Measurements from ENCODE around the gene FASTKD3. TPM values are rescaled to one million over a fixed set of nuclear protein-coding genes. Genes with fewer than 3 reads are reported as not detected.

Gene FASTKD3
- total and polyA plus RNA-seq, 4 donors = 6.3 to 11.3 (median 9.5) TPM

- H3K27ac ChIP-seq (ENCODE audit: low read depth in 1 of 2, low read length in 2 of 2) = no peak overlapping the region
- peaks cover 0 to 4% (median 2%) of the 10 kb centered on the region in 4 donors for H3K4me1 ChIP-seq (ENCODE audit: control insufficient read depth in 4 of 4, insufficient read depth in 4 of 4, low read length in 3 of 4)
- no peak for TF ChIP-seq CTCF (IDR thresholded peaks at IDR 0.05; ENCODE audit: low read depth, low read length, missing input control)
- 93% methylated on average over 2 of the region's 2 CpGs for WGBS
- no peak for DNase-seq (ENCODE audit: low spot score)
- H3K36me3 ChIP-seq (ENCODE audit: control insufficient read depth in 4 of 4, insufficient read depth in 3 of 4, low read depth in 1 of 4, low read length in 3 of 4) = peaks cover 0 to 4% (median 1%) of the 10 kb centered on the region in 4 donors
- peaks cover 0 to 3% (median 2%) of the 10 kb centered on the region in 4 donors for H3K9me3 ChIP-seq (ENCODE audit: control insufficient read depth in 4 of 4, low read length in 3 of 4)
- H3K27me3 ChIP-seq (ENCODE audit: control insufficient read depth in 4 of 4, insufficient read depth in 4 of 4, low read length in 3 of 4) = no peaks in the 10 kb centered on the region
- no peak overlapping the region for H3K9ac ChIP-seq (ENCODE audit: low read depth in 1 of 2, low read length in 2 of 2)
- H3K4me3 ChIP-seq (ENCODE audit: low read depth in 1 of 3, low read length in 3 of 3) = no peak overlapping the region
Measured at GRCh38 chr5:7910738-7911428, 42.1 kb upstream of the FASTKD3 start.

DNA sequence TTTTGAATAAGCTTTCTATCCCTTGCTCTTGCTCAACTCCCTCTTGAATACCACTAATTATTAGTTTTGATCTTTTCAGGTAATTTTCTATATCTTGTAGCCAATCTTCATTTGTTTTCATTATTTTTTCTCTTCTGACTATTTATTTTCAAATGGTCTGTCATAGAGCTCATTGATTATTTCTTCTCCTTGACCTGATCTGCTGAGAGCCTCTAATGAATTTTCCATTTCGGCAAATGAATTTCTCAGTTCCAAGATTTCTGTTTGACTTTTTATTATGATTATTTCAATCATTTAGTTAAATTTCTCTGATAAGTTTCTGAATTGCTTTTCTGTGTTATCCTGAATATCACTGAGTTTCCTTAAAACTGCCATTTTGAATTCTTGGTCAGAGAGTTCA is 39.5 kb upstream of the FASTKD3 start:
- H3K27me3 ChIP-seq (ENCODE audit: control insufficient read depth in 4 of 4, insufficient read depth in 4 of 4, low read length in 3 of 4) = no peaks in the 10 kb centered on the region
- peaks cover 0 to 4% (median 2%) of the 10 kb centered on the region in 4 donors for H3K36me3 ChIP-seq (ENCODE audit: control insufficient read depth in 4 of 4, insufficient read depth in 3 of 4, low read depth in 1 of 4, low read length in 3 of 4)
- 98% methylated on average over 1 of the region's 1 CpG for WGBS
- no peak overlapping the region for H3K4me3 ChIP-seq (ENCODE audit: low read depth in 1 of 3, low read length in 3 of 3)
- H3K9me3 ChIP-seq (ENCODE audit: control insufficient read depth in 4 of 4, low read length in 3 of 4) = peaks cover 0 to 3% (median 2%) of the 10 kb centered on the region in 4 donors
- H3K9ac ChIP-seq (ENCODE audit: low read depth in 1 of 2, low read length in 2 of 2) = no peak overlapping the region
- TF ChIP-seq NR2F2 (IDR thresholded peaks at IDR 0.05) = no peak
- TF ChIP-seq RXRA (IDR thresholded peaks at IDR 0.05) = no peak
- no peak for TF ChIP-seq GABPA (IDR thresholded peaks at IDR 0.05 in 1 of 2, conservative IDR thresholded peaks at IDR 0.05 in 1 of 2)
- TF ChIP-seq, protein P1, sequence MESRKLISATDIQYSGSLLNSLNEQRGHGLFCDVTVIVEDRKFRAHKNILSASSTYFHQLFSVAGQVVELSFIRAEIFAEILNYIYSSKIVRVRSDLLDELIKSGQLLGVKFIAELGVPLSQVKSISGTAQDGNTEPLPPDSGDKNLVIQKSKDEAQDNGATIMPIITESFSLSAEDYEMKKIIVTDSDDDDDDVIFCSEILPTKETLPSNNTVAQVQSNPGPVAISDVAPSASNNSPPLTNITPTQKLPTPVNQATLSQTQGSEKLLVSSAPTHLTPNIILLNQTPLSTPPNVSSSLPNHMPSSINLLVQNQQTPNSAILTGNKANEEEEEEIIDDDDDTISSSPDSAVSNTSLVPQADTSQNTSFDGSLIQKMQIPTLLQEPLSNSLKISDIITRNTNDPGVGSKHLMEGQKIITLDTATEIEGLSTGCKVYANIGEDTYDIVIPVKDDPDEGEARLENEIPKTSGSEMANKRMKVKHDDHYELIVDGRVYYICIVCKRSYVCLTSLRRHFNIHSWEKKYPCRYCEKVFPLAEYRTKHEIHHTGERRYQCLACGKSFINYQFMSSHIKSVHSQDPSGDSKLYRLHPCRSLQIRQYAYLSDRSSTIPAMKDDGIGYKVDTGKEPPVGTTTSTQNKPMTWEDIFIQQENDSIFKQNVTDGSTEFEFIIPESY (IDR thresholded peaks at IDR 0.05) = no peak
- no peak for TF ChIP-seq YY1 (IDR thresholded peaks at IDR 0.05)
- TF ChIP-seq FOXA1 (IDR thresholded peaks at IDR 0.05) = no peak
- TF ChIP-seq, protein P2, sequence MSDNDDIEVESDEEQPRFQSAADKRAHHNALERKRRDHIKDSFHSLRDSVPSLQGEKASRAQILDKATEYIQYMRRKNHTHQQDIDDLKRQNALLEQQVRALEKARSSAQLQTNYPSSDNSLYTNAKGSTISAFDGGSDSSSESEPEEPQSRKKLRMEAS (IDR thresholded peaks at IDR 0.05) = no peak
- DNase-seq (ENCODE audit: low spot score) = no peak
- no peak overlapping the region for H3K27ac ChIP-seq (ENCODE audit: low read depth in 1 of 2, low read length in 2 of 2)
- peaks cover 3 to 5% (median 4%) of the 10 kb centered on the region in 4 donors for H3K4me1 ChIP-seq (ENCODE audit: control insufficient read depth in 4 of 4, insufficient read depth in 4 of 4, low read length in 3 of 4)

- no peak for DNase-seq (ENCODE audit: low spot score)
- Histone ChIP-seq H3K4me3 (ENCODE audit: low read depth in 1 of 3, low read length in 3 of 3) (no peak overlapping the region), H3K36me3 (ENCODE audit: control insufficient read depth in 4 of 4, insufficient read depth in 3 of 4, low read depth in 1 of 4, low read length in 3 of 4) (peaks cover 2 to 8% (median 4%) of the 10 kb centered on the region in 4 donors), H3K4me1 (ENCODE audit: control insufficient read depth in 4 of 4, insufficient read depth in 4 of 4, low read length in 3 of 4) (peaks cover 3 to 5% (median 4%) of the 10 kb centered on the region in 4 donors), H3K9me3 (ENCODE audit: control insufficient read depth in 4 of 4, low read length in 3 of 4) (peaks cover 0 to 3% (median 2%) of the 10 kb centered on the region in 4 donors), H3K9ac (ENCODE audit: low read depth in 1 of 2, low read length in 2 of 2) (no peak overlapping the region), H3K27ac (ENCODE audit: low read depth in 1 of 2, low read length in 2 of 2) (no peak overlapping the region), H3K27me3 (ENCODE audit: control insufficient read depth in 4 of 4, insufficient read depth in 4 of 4, low read length in 3 of 4) (no peaks in the 10 kb centered on the region)
- 100% methylated on average over 1 of the region's 1 CpG for WGBS
- TF ChIP-seq RAD21 (IDR thresholded peaks at IDR 0.05) = no peak
- TF ChIP-seq TAF1 (conservative IDR thresholded peaks at IDR 0.05) = no peak
- TF ChIP-seq CTCF (IDR thresholded peaks at IDR 0.05; ENCODE audit: low read depth, low read length, missing input control) = no peak
- TF ChIP-seq, protein P1 (IDR thresholded peaks at IDR 0.05) = no peak
- no peak for TF ChIP-seq HNF4G (IDR thresholded peaks at IDR 0.05)
- no peak for TF ChIP-seq NR2F2 (IDR thresholded peaks at IDR 0.05)
- TF ChIP-seq SP1 (IDR thresholded peaks at IDR 0.05) = no peak
- TF ChIP-seq YY1 (IDR thresholded peaks at IDR 0.05) = no peak
Measured at GRCh38 chr5:7907612-7908011, 38.8 kb upstream of the FASTKD3 start.
